Measurements from ENCODE around the gene OBSL1. TPM values are rescaled to one million over a fixed set of nuclear protein-coding genes. Genes with fewer than 3 reads are reported as not detected.
A peak's percentile ranks its signal among the peaks of the same experiment; 100 is the strongest.

The OBSL1 gene
- total and polyA plus RNA-seq, 2 donors (not counting 3 experiments of a cell fraction or from before 2014, with no cell fraction given): 16.7 to 20.7 TPM

GRCh38 chr2:219598308-219599078 is 27.2 kb upstream of the OBSL1 start:
- DNase-seq (ENCODE audit: low read depth, low spot score) (peak; percentile 39), FAIRE-seq (peak; percentile 79)
- Histone ChIP-seq H3K4me1 (ENCODE audit: control insufficient read depth, extremely low read depth, insufficient read depth, low read length) (peaks cover 12% of the 10 kb centered on the region), H3K79me2 (ENCODE audit: control insufficient read depth, insufficient read depth, low read length) (no peaks in the 10 kb centered on the region), H3K36me3 (ENCODE audit: control insufficient read depth in 2 of 2, extremely low read depth in 1 of 2, insufficient read depth in 2 of 2, low read length in 2 of 2) (peaks cover 0 to 15% of the 10 kb centered on the region in 2 experiments), H3K4me2 (ENCODE audit: insufficient read depth, low read length) (peak overlapping the region; percentile 81), H4K20me1 (replicated peaks; ENCODE audit: control insufficient read depth, extremely low read depth, insufficient read depth, low read length) (no peaks in the 10 kb centered on the region), H3K9ac (replicated peaks; ENCODE audit: extremely low read depth, insufficient read depth, low read length) (peak overlapping the region; percentile 90), H3K27ac (ENCODE audit: insufficient read depth, low read depth, low read length) (peak overlapping the region; percentile 86), H3K9me1 (replicated peaks; ENCODE audit: control insufficient read depth, extremely low read depth, insufficient read depth, low read length) (no peaks in the 10 kb centered on the region), H3K4me3 (replicated peaks in 1 of 3; ENCODE audit: insufficient read depth in 1 of 3, low read depth in 1 of 3, low read length in 3 of 3) (peak overlapping the region; percentile 22 to 76 (median 67)), H3K9me3 (replicated peaks; ENCODE audit: control insufficient read depth, insufficient read depth, low read length) (no peaks in the 10 kb centered on the region), H2AFZ (ENCODE audit: low read depth, low read length) (peak overlapping the region; percentile 98), H3K27me3 (ENCODE audit: control insufficient read depth in 2 of 2, insufficient read depth in 2 of 2, low read length in 2 of 2) (no peaks in the 10 kb centered on the region)
- TF ChIP-seq, protein P1, sequence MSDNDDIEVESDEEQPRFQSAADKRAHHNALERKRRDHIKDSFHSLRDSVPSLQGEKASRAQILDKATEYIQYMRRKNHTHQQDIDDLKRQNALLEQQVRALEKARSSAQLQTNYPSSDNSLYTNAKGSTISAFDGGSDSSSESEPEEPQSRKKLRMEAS (IDR thresholded peaks at IDR 0.05; ENCODE audit: insufficient read depth, insufficient read length): no peak
- TF ChIP-seq CTCF (IDR thresholded peaks at IDR 0.05; ENCODE audit: extremely low read depth in 1 of 2, insufficient read depth in 1 of 2, low read depth in 1 of 2, low read length in 2 of 2) (no peak), POLR2AphosphoS5 (IDR thresholded peaks at IDR 0.05; ENCODE audit: insufficient read depth, low read depth, low read length) (no peak), MYC (IDR thresholded peaks at IDR 0.05; ENCODE audit: low read depth, low read length) (no peak), JUN (IDR thresholded peaks at IDR 0.05; ENCODE audit: borderline replicate concordance, insufficient read depth, insufficient read length, low read depth) (no peak), GATA2 (IDR thresholded peaks at IDR 0.05; ENCODE audit: insufficient read depth, insufficient read length, low read depth, low read length) (no peak), POLR2A (IDR thresholded peaks at IDR 0.05; ENCODE audit: low read depth, low read length) (no peak), EZH2 (IDR thresholded peaks at IDR 0.05; ENCODE audit: borderline replicate concordance, low read depth, low read length, severe bottlenecking) (no peak), FOS (IDR thresholded peaks at IDR 0.05; ENCODE audit: borderline replicate concordance, insufficient read depth, low read length) (no peak)
- intact Hi-C loops (cut with micrococcal nuclease): loop anchor here (1.0 kb wide), 1 partner anchor 100 kb away; the partner anchor contains the start of gene GMPPA
- no TSS peak for BruUV-seq (replicated peaks)
- dilution Hi-C loops (cut with MboI; ENCODE audit: extremely low pct_ligation_motif_present, low sequenced_read_pairs): no loop called here
- ChIA-PET CTCF (interaction anchor here (1.0 to 3.6 kb wide), 6 partner anchors 28 to 88 kb away, joined by 3 to 23 read pairs (median 5); no protein-coding TSS in a partner anchor), POLR2A (no interaction called here)

Measured in endothelial cell of umbilical vein (primary cell).